SK-N-SH (cell line): ENCODE data around the gene SLCO4A1. TPM values are rescaled to one million over a fixed set of nuclear protein-coding genes. Genes with fewer than 3 reads are reported as not detected.

Experiments used
- CTCF ChIA-PET: fragments of 300-600, 350-600 bp; formaldehyde crosslinking; extraction: SDS; loops from one replicate; lab custom pipeline; 2021; lab: Yijun Ruan, JAX
- POLR2A ChIA-PET: fragments of 350-600 bp; sonication (Branson Sonifier 250); formaldehyde crosslinking; extraction: SDS; loops from one replicate; lab custom pipeline; 2020; ENCODE audit warnings: antibody characterized with exemption, inconsistent platforms; lab: Yijun Ruan, JAX
- DNase-seq: peaks from one replicate; pipeline ENCODE4 v3.0.0; 2012
- H2AFZ ChIP-seq: fragments of 200-600 bp; sonication (generic); 2 replicates; pipeline ENCODE4 v1.8.1; 2016; ENCODE audit warnings: antibody characterized with exemption, mild to moderate bottlenecking, low read depth
- H3F3A ChIP-seq: fragments of 200-600 bp; sonication (generic); replicated peaks from 2 replicates; pipeline ENCODE3; 2016; ENCODE audit warnings: antibody characterized with exemption, mild to moderate bottlenecking; ENCODE audit not compliant: insufficient read depth
- H3K27ac ChIP-seq, 2 experiments: fragments of 200-500 bp in 1 of 2; fragments of 200-600 bp in 1 of 2; sonication (Bioruptor generic) in 1 of 2; sonication (generic), shearing (Covaris generic) in 1 of 2; 2 replicates each; pipeline versions ENCODE4 v1.5.1 to v1.6.1; 2014 to 2016; ENCODE audit warnings: low read depth in 2 of 2, inconsistent platforms in 1 of 2, low read length in 1 of 2, mild to moderate bottlenecking in 1 of 2, mixed read lengths in 1 of 2
- H3K27me3 ChIP-seq: fragments of 200-600 bp; sonication (generic), shearing (Covaris generic); 2 replicates; pipeline ENCODE4 v1.6.1; 2016; ENCODE audit warnings: mixed run types; ENCODE audit not compliant: insufficient read depth
- H3K36me3 ChIP-seq, 2 experiments: fragments of 200-500 bp in 1 of 2; fragments of 200-600 bp in 1 of 2; sonication (Bioruptor generic) in 1 of 2; sonication (generic) in 1 of 2; replicated peaks in 1 of 2; 2 replicates each; pipeline versions ENCODE3 to v1.5.1; 2014 to 2016; ENCODE audit warnings: low read length in 1 of 2, mild to moderate bottlenecking in 1 of 2; ENCODE audit not compliant: insufficient read depth in 2 of 2, control insufficient read depth in 1 of 2
- H3K4me1 ChIP-seq, 2 experiments: fragments of 200-500 bp in 1 of 2; fragments of 200-600 bp in 1 of 2; sonication (Bioruptor generic) in 1 of 2; sonication (generic), shearing (Covaris generic) in 1 of 2; 2 replicates each; pipeline versions ENCODE4 v1.5.1 to v1.6.1; 2014 to 2016; ENCODE audit warnings: low read depth in 1 of 2, low read length in 1 of 2, mixed run types in 1 of 2; ENCODE audit not compliant: insufficient read depth in 2 of 2, control insufficient read depth in 1 of 2
- H3K4me2 ChIP-seq: fragments of 200-600 bp; sonication (generic), shearing (Covaris generic); 2 replicates; pipeline ENCODE4 v1.6.1; 2017; ENCODE audit warnings: mixed run types
- H3K4me3 ChIP-seq, 2 experiments: fragments of 200-500 bp in 1 of 2; fragments of 200-600 bp in 1 of 2; sonication (Bioruptor generic) in 1 of 2; sonication (generic), shearing (Covaris generic) in 1 of 2; 2 replicates each; pipeline versions ENCODE4 v1.5.1 to v1.8.1; 2014 to 2016; ENCODE audit warnings: low read depth in 2 of 2, inconsistent platforms in 1 of 2, low read length in 1 of 2, mild to moderate bottlenecking in 1 of 2, mixed read lengths in 1 of 2, moderate library complexity in 1 of 2
- H3K79me2 ChIP-seq: fragments of 200-600 bp; sonication (generic); 2 replicates; pipeline ENCODE4 v1.8.1; 2017; ENCODE audit warnings: mild to moderate bottlenecking; ENCODE audit not compliant: insufficient read depth
- H3K9ac ChIP-seq: fragments of 200-600 bp; sonication (generic); 2 replicates; pipeline ENCODE4 v1.6.1; 2017; ENCODE audit warnings: mixed run types
- H3K9me2 ChIP-seq: fragments of 200-600 bp; sonication (generic); 2 replicates; pipeline ENCODE4 v1.6.1; 2017; ENCODE audit warnings: mixed run types
- H3K9me3 ChIP-seq: fragments of 200-600 bp; sonication (generic); 2 replicates; pipeline ENCODE4 v1.6.1; 2017; ENCODE audit warnings: mixed run types, mild to moderate bottlenecking, moderate library complexity
- H4K20me1 ChIP-seq: fragments of 200-600 bp; sonication (generic); 2 replicates; pipeline ENCODE4 v1.6.1; 2017; ENCODE audit warnings: mild to moderate bottlenecking, mixed run types; ENCODE audit not compliant: insufficient read depth
- EP300 ChIP-seq, 2 experiments: IDR thresholded peaks; 2 replicates each; pipeline versions ENCODE4 v1.4.0 to v1.6.1; 2012; ENCODE audit warnings: borderline replicate concordance in 1 of 2, low read depth in 1 of 2, low read length in 1 of 2
- GABPA ChIP-seq: IDR thresholded peaks from 2 replicates; pipeline ENCODE4 v1.4.0; 2012; ENCODE audit warnings: low read depth, mild to moderate bottlenecking
- GATA2 ChIP-seq: sonication (generic); formaldehyde crosslinking; IDR thresholded peaks from 2 replicates; pipeline ENCODE4 v1.5.0; 2020; ENCODE audit warnings: mild to moderate bottlenecking, missing genetic modification reagents
- MAX ChIP-seq: IDR thresholded peaks from 2 replicates; pipeline ENCODE4 v1.4.0; 2012; ENCODE audit warnings: low read depth
- MXI1 ChIP-seq: IDR thresholded peaks from 2 replicates; pipeline ENCODE4 v1.6.1; 2012; ENCODE audit warnings: mild to moderate bottlenecking, low read depth, low read length, improper control_type of control experiment
- NFIC ChIP-seq: IDR thresholded peaks from 2 replicates; pipeline ENCODE4 v1.4.0; 2012; ENCODE audit warnings: borderline replicate concordance
- NRF1 ChIP-seq: IDR thresholded peaks from 2 replicates; pipeline ENCODE4 v1.6.1; 2012; ENCODE audit warnings: low read depth, mild to moderate bottlenecking, low read length
- POLR2AphosphoS5 ChIP-seq: IDR thresholded peaks from 2 replicates; pipeline ENCODE4 v1.6.1; 2012; ENCODE audit warnings: low read depth, low read length
- RAD21 ChIP-seq: IDR thresholded peaks from 2 replicates; pipeline ENCODE4 v1.6.1; 2012; ENCODE audit warnings: mild to moderate bottlenecking, low read length
- RXRA ChIP-seq: IDR thresholded peaks from 2 replicates; pipeline ENCODE4 v1.4.0; 2012; ENCODE audit warnings: low read depth, mild to moderate bottlenecking, borderline replicate concordance
- SIN3A ChIP-seq: IDR thresholded peaks from 2 replicates; pipeline ENCODE4 v1.6.1; 2012; ENCODE audit warnings: low read depth, mild to moderate bottlenecking, low read length, moderate library complexity, borderline replicate concordance
- USF1 ChIP-seq: IDR thresholded peaks from 2 replicates; pipeline ENCODE4 v1.4.0; 2012; ENCODE audit warnings: low read depth, borderline replicate concordance
- WGBS: methylation state at CpG from one replicate; pipeline ENCODE4 v1.1.6; 2017; ENCODE audit warnings: low lambda C conversion rate; 5-methylcytosine and 5-hydroxymethylcytosine counted together
- polyA plus RNA-seq, 3 experiments: library from polyadenylated mRNA; depleted of rRNA; stranded (reverse); fragments of >200 nt; gene quantifications; 2 replicates each; pipeline ENCODE4 v1.2.3, GENCODE V29; 2012
- TF ChIP-seq, protein P1 (sequence below): IDR thresholded peaks from 2 replicates; pipeline ENCODE4 v1.4.0; 2012; ENCODE audit warnings: low read depth, borderline replicate concordance

SLCO4A1 gene, protein sequence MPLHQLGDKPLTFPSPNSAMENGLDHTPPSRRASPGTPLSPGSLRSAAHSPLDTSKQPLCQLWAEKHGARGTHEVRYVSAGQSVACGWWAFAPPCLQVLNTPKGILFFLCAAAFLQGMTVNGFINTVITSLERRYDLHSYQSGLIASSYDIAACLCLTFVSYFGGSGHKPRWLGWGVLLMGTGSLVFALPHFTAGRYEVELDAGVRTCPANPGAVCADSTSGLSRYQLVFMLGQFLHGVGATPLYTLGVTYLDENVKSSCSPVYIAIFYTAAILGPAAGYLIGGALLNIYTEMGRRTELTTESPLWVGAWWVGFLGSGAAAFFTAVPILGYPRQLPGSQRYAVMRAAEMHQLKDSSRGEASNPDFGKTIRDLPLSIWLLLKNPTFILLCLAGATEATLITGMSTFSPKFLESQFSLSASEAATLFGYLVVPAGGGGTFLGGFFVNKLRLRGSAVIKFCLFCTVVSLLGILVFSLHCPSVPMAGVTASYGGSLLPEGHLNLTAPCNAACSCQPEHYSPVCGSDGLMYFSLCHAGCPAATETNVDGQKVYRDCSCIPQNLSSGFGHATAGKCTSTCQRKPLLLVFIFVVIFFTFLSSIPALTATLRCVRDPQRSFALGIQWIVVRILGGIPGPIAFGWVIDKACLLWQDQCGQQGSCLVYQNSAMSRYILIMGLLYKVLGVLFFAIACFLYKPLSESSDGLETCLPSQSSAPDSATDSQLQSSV
- polyA plus RNA-seq (2012; rRNA removed), result 0.33 and 0.36 TPM in 2 replicates
- 0.19 and 0.42 TPM in 2 replicates for polyA plus RNA-seq (2012; cell fraction: cytosol; rRNA removed)
- 0.55 and 0.91 TPM in 2 replicates for polyA plus RNA-seq (2012; cell fraction: nucleus; rRNA removed)

DNA sequence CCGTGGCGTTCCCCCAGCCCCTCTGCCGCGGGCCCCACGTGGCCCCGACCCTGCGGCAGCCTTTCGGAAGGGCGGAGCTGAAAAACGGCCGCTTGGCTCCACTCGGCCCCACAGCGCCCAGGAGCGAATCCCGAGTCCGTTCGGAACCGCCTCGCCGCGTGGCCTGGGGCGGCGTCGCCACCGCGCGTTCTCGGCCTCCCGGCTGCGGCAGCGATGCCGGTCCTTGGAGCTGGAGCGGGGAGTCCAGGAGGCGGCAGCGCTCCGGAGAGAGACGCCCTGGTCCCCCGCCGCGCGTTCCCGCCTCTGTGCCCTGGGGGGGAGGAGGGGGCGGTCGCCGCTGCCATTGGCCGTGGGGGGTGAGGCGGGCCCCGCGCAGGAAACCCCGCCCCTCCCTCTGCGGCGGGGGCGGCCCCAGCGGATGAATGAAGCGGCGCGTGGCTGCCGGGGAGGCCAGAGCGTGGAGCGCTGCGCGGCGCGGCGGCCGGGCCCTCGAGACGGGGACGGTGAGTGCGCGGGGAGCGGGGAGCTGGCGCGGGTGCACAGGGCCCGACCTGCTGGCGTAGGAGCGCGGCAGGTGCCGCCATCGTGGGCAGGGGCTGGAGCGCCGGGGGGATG lies at the start of gene SLCO4A1:
TSS of gene SLCO4A1 (plus strand) at position 453 of the 615 bp plus-strand sequence. CDS start 13,952 bp downstream, outside the sequence.
- WGBS, result 0% methylated on average over 2 of the region's 82 CpGs
- no peaks in the 10 kb centered on the region for H3K9me2 ChIP-seq
- H3K79me2 ChIP-seq, result no peaks in the 10 kb centered on the region
- no peak within 1 kb of the TSS for H3K9ac ChIP-seq
- ChIA-PET POLR2A (interaction anchor here (0.7 to 2.5 kb wide), 6 partner anchors 9 to 233 kb away, joined by 3 to 16 read pairs (median 4); no protein-coding TSS in a partner anchor), CTCF (interaction anchor here (0.9 to 4.8 kb wide), 7 partner anchors 12 to 232 kb away, joined by 3 to 30 read pairs (median 7); no protein-coding TSS in a partner anchor)
- TF ChIP-seq GABPA, result no peak
- TF ChIP-seq NFIC, result no peak
- TF ChIP-seq GATA2, result no peak
- 0 out of 2 replicates have a peak, but pooled peaks have one; percentile 14 for TF ChIP-seq MAX
- no peak for TF ChIP-seq RXRA
- no peak for TF ChIP-seq POLR2AphosphoS5
- no peak for TF ChIP-seq USF1
- peak; percentile 32; the same call in 1 of the 2 replicates for TF ChIP-seq NRF1
- peak; percentile 83 for TF ChIP-seq MXI1
- H3K36me3 ChIP-seq, result no peaks in the 10 kb centered on the region
- H4K20me1 ChIP-seq, result no peaks in the 10 kb centered on the region
- H3K4me3 ChIP-seq, result peak within 1 kb of the TSS; percentile 35 to 56; a peak in 3 of 4 replicates
- 0 out of 2 replicates have a peak within 1 kb of the TSS, but pooled peaks have one; percentile 56 for H2AFZ ChIP-seq
- H3F3A ChIP-seq, result no peaks in the 10 kb centered on the region
- peak within 1 kb of the TSS; percentile 71; the same call in 1 of the 2 replicates for H3K4me2 ChIP-seq
- peaks cover 37% of the 10 kb centered on the region for H3K27me3 ChIP-seq
- peak; percentile 98 for DNase-seq
- no peaks in the 10 kb centered on the region for H3K9me3 ChIP-seq
- peak within 1 kb of the TSS in 1 of 2 experiments; percentile 74; a peak in 1 of 4 replicates for H3K27ac ChIP-seq
- peaks cover 0 to 64% of the 10 kb centered on the region in 2 experiments; a peak in 2 of 4 replicates for H3K4me1 ChIP-seq

DNA sequence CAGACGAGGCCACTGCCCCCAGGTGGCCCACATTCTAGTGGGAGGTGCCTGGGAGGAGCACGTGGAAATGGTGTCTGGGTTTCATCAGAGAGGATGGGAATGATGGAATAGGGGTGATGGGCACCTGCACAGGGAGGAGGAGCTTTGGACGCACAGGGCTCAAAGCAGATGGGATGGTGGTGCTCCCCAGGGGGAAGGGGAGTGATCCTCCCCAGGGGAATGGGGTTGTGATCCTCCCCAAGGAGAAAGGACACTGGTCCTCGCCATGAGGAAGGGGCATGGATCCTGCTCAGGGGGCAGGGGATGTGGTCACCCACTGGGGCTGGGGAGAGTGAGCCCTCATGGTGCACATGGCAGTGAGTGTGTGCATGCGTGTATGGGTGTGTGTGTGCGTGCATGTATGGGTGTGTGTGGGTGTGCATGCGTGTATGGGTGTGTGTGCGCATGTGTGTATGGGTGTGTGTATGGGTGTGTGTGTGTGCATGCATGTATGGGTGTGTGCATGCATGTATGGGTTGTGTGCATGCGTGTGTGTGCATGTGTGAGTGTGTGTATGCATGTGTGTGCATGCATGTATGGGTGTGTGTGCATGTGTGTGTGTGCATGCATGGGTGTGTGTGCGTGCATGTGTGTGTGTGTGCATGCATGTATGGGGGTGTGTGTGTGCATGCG lies 49.7 kb upstream of the SLCO4A1 start:
- ChIA-PET POLR2A (no interaction called here), CTCF (interaction anchor here (1.0 kb wide), 1 partner anchor 24 kb away, joined by 3 read pairs; no protein-coding TSS in a partner anchor)
- Histone ChIP-seq H2AFZ (no peak overlapping the region), H3K36me3 (no peaks in the 10 kb centered on the region), H3K79me2 (no peaks in the 10 kb centered on the region), H3K4me2 (no peak overlapping the region), H3K27ac (no peak overlapping the region), H3K9ac (no peak overlapping the region), H3K27me3 (no peaks in the 10 kb centered on the region), H3F3A (no peaks in the 10 kb centered on the region), H3K9me2 (no peaks in the 10 kb centered on the region), H3K9me3 (no peaks in the 10 kb centered on the region), H3K4me1 (no peaks in the 10 kb centered on the region), H4K20me1 (no peaks in the 10 kb centered on the region), H3K4me3 (no peak overlapping the region)
- WGBS, result 69% methylated on average over 11 of the region's 11 CpGs
- no peak for DNase-seq
- TF ChIP-seq POLR2AphosphoS5 (no peak), GATA2 (no peak), RAD21 (no peak), MAX (no peak), SIN3A (no peak), MXI1 (no peak), EP300 (IDR thresholded peaks at IDR 0.05; ENCODE audit: borderline replicate concordance in 1 of 2, low read depth in 1 of 2, low read length in 1 of 2) (no peak)
- TF ChIP-seq, protein P1, sequence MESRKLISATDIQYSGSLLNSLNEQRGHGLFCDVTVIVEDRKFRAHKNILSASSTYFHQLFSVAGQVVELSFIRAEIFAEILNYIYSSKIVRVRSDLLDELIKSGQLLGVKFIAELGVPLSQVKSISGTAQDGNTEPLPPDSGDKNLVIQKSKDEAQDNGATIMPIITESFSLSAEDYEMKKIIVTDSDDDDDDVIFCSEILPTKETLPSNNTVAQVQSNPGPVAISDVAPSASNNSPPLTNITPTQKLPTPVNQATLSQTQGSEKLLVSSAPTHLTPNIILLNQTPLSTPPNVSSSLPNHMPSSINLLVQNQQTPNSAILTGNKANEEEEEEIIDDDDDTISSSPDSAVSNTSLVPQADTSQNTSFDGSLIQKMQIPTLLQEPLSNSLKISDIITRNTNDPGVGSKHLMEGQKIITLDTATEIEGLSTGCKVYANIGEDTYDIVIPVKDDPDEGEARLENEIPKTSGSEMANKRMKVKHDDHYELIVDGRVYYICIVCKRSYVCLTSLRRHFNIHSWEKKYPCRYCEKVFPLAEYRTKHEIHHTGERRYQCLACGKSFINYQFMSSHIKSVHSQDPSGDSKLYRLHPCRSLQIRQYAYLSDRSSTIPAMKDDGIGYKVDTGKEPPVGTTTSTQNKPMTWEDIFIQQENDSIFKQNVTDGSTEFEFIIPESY, result no peak
